GM21360 (cell line): ENCODE results near the gene TMC1.
A peak's percentile ranks its signal among the peaks of the same experiment; 100 is the strongest.
"Not testable (repeated sequence)": the region's sequence is repeated elsewhere in the genome, so short reads cannot be mapped to it uniquely, and the experiment has no call there.

ENCODE experiments used
- ATAC-seq: cut with Tn5 transposase; IDR thresholded peaks from one replicate; pipeline ENCODE4 v1.9.1; 2021; ENCODE audit warnings: mild to moderate bottlenecking, moderate library complexity; ENCODE audit not compliant: unreplicated experiment

Gene TMC1

GRCh38 chr9:72521416-72521815 is at the start of gene TMC1:
TMC1 (plus strand) TSS chr9:72521608; CDS start chr9:72648649, 127,041 bp downstream.
- not testable (repeated sequence) for ATAC-seq

GRCh38 chr9:72473474-72474261 is 47.7 kb upstream of the TMC1 start:
- ATAC-seq, result peak; percentile 93

- ATAC-seq, result no peak
These were observed 46.7 kb upstream of the TMC1 start for GRCh38 chr9:72474676-72475075.

- no peak for ATAC-seq
These were observed 45.3 kb upstream of the TMC1 start for GRCh38 chr9:72476100-72476499.

GRCh38 chr9:72476617-72477437 is 44.6 kb upstream of the TMC1 start:
- ATAC-seq, result no peak

GRCh38 chr9:72477930-72478518 is 43.4 kb upstream of the TMC1 start:
- no peak for ATAC-seq

GRCh38 chr9:72478966-72479365 is 42.4 kb upstream of the TMC1 start:
- ATAC-seq, result no peak

GRCh38 chr9:72480261-72480660 is 41.1 kb upstream of the TMC1 start:
- not testable (repeated sequence) for ATAC-seq

GRCh38 chr9:72480921-72481320 is 40.5 kb upstream of the TMC1 start:
- ATAC-seq, result no peak

GRCh38 chr9:72485821-72486593 is 35.4 kb upstream of the TMC1 start:
- no peak for ATAC-seq

GRCh38 chr9:72486594-72486955 is 34.8 kb upstream of the TMC1 start:
- ATAC-seq, result no peak

- ATAC-seq, result not testable (repeated sequence)
These were observed 33.7 kb upstream of the TMC1 start for GRCh38 chr9:72487665-72488064.

GRCh38 chr9:72489986-72490385 is 31.4 kb upstream of the TMC1 start:
- ATAC-seq, result no peak

- ATAC-seq, result no peak
These were observed 30.2 kb upstream of the TMC1 start for GRCh38 chr9:72491242-72491641.

GRCh38 chr9:72494051-72494450 is 27.4 kb upstream of the TMC1 start:
- ATAC-seq, result no peak

GRCh38 chr9:72497447-72498046 is 23.9 kb upstream of the TMC1 start:
- no peak for ATAC-seq

- no peak for ATAC-seq
These were observed 14.8 kb upstream of the TMC1 start for GRCh38 chr9:72506615-72507014.

- no peak for ATAC-seq
These were observed 12.4 kb upstream of the TMC1 start for GRCh38 chr9:72509053-72509452.

- ATAC-seq, result peak; percentile 94
These were observed 11.8 kb upstream of the TMC1 start for GRCh38 chr9:72509635-72510034.

- ATAC-seq, result not testable (repeated sequence)
These were observed 397 bp upstream of the TMC1 start for GRCh38 chr9:72521011-72521410.
